GM12878 (cell line): ENCODE results near the gene POU4F1. TPM values are rescaled to one million over a fixed set of nuclear protein-coding genes. Genes with fewer than 3 reads are reported as not detected.

Experiments
- ATAC-seq: fragments of 200-7000 bp; cut with Tn5 transposase; 3 replicates; pipeline ENCODE4 v1.9.1; 2020; ENCODE audit warnings: mild to moderate bottlenecking, moderate library complexity
- BruUV-seq: library from RNA; stranded (reverse); fragments of 400-500 nt; replicated peaks from 2 replicates; lab custom pipeline; 2021; lab: Mats Ljungman, UMichigan
- CTCF ChIA-PET: fragments of 300-600 bp; sonication (Branson Sonifier 250); formaldehyde crosslinking; extraction: SDS; loops from one replicate; lab custom pipeline; 2021; ENCODE audit warnings: inconsistent platforms; lab: Yijun Ruan, JAX
- POLR2A ChIA-PET: fragments of 350-600 bp; formaldehyde crosslinking; extraction: SDS; loops from one replicate; lab custom pipeline; 2021; ENCODE audit warnings: inconsistent platforms; lab: Charles Lee
- RAD21 ChIA-PET: fragments of 300-600 bp; sonication (Branson Sonifier 250); formaldehyde crosslinking; loops from one replicate; lab custom pipeline; 2023; ENCODE audit warnings: antibody characterized with exemption; ENCODE audit not compliant: unreplicated experiment; lab: Charles Lee
- SMC1A ChIA-PET: fragments of 300-600 bp; sonication (Branson Sonifier 250); formaldehyde crosslinking; loops from one replicate; lab custom pipeline; 2023; ENCODE audit not compliant: unreplicated experiment, uncharacterized antibody; lab: Charles Lee
- DNase-seq: peaks from one replicate; pipeline ENCODE4 v3.0.0-alpha.2; 2011; ENCODE audit warnings: low read depth, low spot score
- FAIRE-seq: peaks from 3 replicates; lab custom pipeline; 2011; peaks lifted over from hg19 to GRCh38; lab: Jason Lieb, UNC
- H2AFZ ChIP-seq: 2 replicates; pipeline ENCODE4 v1.6.0; 2011; ENCODE audit warnings: low read depth, low read length, control low read depth; ENCODE audit not compliant: control insufficient read depth
- H3K27ac ChIP-seq: 2 replicates; pipeline ENCODE4 v1.5.1; 2011; ENCODE audit warnings: control low read depth; ENCODE audit not compliant: control insufficient read depth, insufficient read depth
- H3K27me3 ChIP-seq, 2 experiments: replicated peaks in 1 of 2; 2 replicates each; pipeline versions ENCODE4 v1.6.0 to v1.6.1; 2011; ENCODE audit warnings: low read length in 1 of 2; ENCODE audit not compliant: control insufficient read depth in 2 of 2, insufficient read depth in 2 of 2
- H3K36me3 ChIP-seq, 2 experiments: 2 replicates each; pipeline ENCODE4 v1.5.1; 2011; ENCODE audit warnings: low read length in 1 of 2; ENCODE audit not compliant: control insufficient read depth in 2 of 2, insufficient read depth in 2 of 2
- H3K4me1 ChIP-seq: 2 replicates; pipeline ENCODE4 v1.6.1; 2011; ENCODE audit warnings: mild to moderate bottlenecking, low read length, moderate library complexity, mixed read lengths; ENCODE audit not compliant: control insufficient read depth, insufficient read depth
- H3K4me2 ChIP-seq: 2 replicates; pipeline ENCODE4 v1.6.0; 2011; ENCODE audit warnings: control low read depth; ENCODE audit not compliant: control insufficient read depth, insufficient read depth
- H3K4me3 ChIP-seq: fragments of 200-600 bp; sonication (generic); 2 replicates; pipeline ENCODE4 v1.5.1; 2016
- H3K79me2 ChIP-seq: 2 replicates; pipeline ENCODE4 v1.6.0; 2011; ENCODE audit warnings: low read length; ENCODE audit not compliant: control insufficient read depth, insufficient read depth
- H3K9ac ChIP-seq: 2 replicates; pipeline ENCODE4 v1.8.0; 2011; ENCODE audit warnings: low read length, control low read depth, mixed read lengths; ENCODE audit not compliant: control insufficient read depth, insufficient read depth
- H3K9me3 ChIP-seq: replicated peaks from 3 replicates; pipeline ENCODE4 v1.5.1; 2011; ENCODE audit warnings: mild to moderate bottlenecking, low read length; ENCODE audit not compliant: control insufficient read depth, insufficient read depth
- H4K20me1 ChIP-seq: 2 replicates; pipeline ENCODE4 v1.6.0; 2011; ENCODE audit not compliant: control insufficient read depth, insufficient read depth
- EED ChIP-seq: sonication (generic); IDR thresholded peaks from 2 replicates; pipeline ENCODE4 v1.6.1; 2016; ENCODE audit warnings: antibody characterized with exemption, low read depth
- EGR1 ChIP-seq, 2 experiments: IDR thresholded peaks; 1 replicate in 1 of 2; 2 replicates in 1 of 2; pipeline ENCODE4 v1.6.1; 2011 to 2012; ENCODE audit warnings: low read depth in 2 of 2, low read length in 2 of 2, borderline replicate concordance in 1 of 2, mild to moderate bottlenecking in 1 of 2, moderate library complexity in 1 of 2
- ESRRA ChIP-seq: IDR thresholded peaks from 2 replicates; pipeline ENCODE4 v1.6.1; 2012; ENCODE audit warnings: mild to moderate bottlenecking, low read length, improper control_type of control experiment
- FOXK2 ChIP-seq: fragments of 450-650 bp; IDR thresholded peaks from 2 replicates; pipeline ENCODE4 v1.6.1; 2017; ENCODE audit warnings: mild to moderate bottlenecking, moderate library complexity
- GATAD2B ChIP-seq: fragments of 450-650 bp; conservative IDR thresholded peaks from 2 replicates; pipeline ENCODE4 v1.6.1; 2017; ENCODE audit warnings: low read depth, mild to moderate bottlenecking, moderate library complexity
- JUNB ChIP-seq: IDR thresholded peaks from 2 replicates; pipeline ENCODE4 v1.6.1; 2016; ENCODE audit warnings: antibody characterized with exemption, mild to moderate bottlenecking
- JUND ChIP-seq: IDR thresholded peaks from 2 replicates; pipeline ENCODE4 v1.6.1; 2012; ENCODE audit warnings: low read depth, mild to moderate bottlenecking, low read length, improper control_type of control experiment, moderate library complexity
- SMAD5 ChIP-seq: IDR thresholded peaks from 2 replicates; pipeline ENCODE4 v1.6.1; 2016; ENCODE audit warnings: antibody characterized with exemption, low read depth
- ZZZ3 ChIP-seq: IDR thresholded peaks from 2 replicates; pipeline ENCODE4 v1.6.1; 2011; ENCODE audit warnings: low read depth; ENCODE audit not compliant: control insufficient read depth, insufficient read length
- WGBS: methylation state at CpG from one replicate; pipeline ENCODE4 v1.1.6; 2016; ENCODE audit warnings: low lambda C conversion rate; ENCODE audit not compliant: insufficient replicate concordance, insufficient coverage; ENCODE audit errors: missing lambda C conversion rate; 5-methylcytosine and 5-hydroxymethylcytosine counted together
- in situ Hi-C: fragments of 300-500 bp; cut with MboI; formaldehyde crosslinking; loops from 9 replicates; pipeline ENCODE4 v1.14.3; 2018; ENCODE audit warnings: mixed read lengths
- intact Hi-C: fragments of 100-400 bp; cut with micrococcal nuclease; formaldehyde crosslinking; loops from one replicate; pipeline ENCODE4 v1.14.2; 2022; ENCODE audit not compliant: unreplicated experiment
- polyA plus RNA-seq, 11 experiments: library from polyadenylated mRNA; depleted of rRNA in 4 of 11; unstranded in 6 of 11; stranded (reverse) in 5 of 11; fragments of >200 nt; fragmentation: Nextera tagmentation in 4 of 11; fragmentation: Illumina TruSeq in 1 of 11; extraction: Ambion mirVana in 4 of 11; extraction: Trizol in 1 of 11; gene quantifications; 1 replicate in 1 of 11; 2 replicates in 10 of 11; pipeline versions ENCODE4 v1.2.1 to v1.2.3, GENCODE V29; 2011 to 2016; ENCODE audit warnings: inconsistent platforms in 2 of 11, missing spikeins in 2 of 11, low read depth in 1 of 11
- total RNA-seq, 4 experiments: library from RNA; depleted of rRNA in 3 of 4; stranded (reverse); fragments of >200 nt in 3 of 4; fragmentation: Illumina TruSeq in 1 of 4; extraction: Trizol in 1 of 4; gene quantifications; 2 replicates each; pipeline versions ENCODE4 v1.2.1 to v1.2.3, GENCODE V29; 2013 to 2021
- TF ChIP-seq, protein P1 (sequence below): fragments of 150-350 bp; IDR thresholded peaks from 2 replicates; pipeline ENCODE4 v1.6.1; 2016; ENCODE audit warnings: low read depth, low read length

POU4F1 gene
- total and polyA plus RNA-seq, 10 of the 15 experiments (the other 5 are each of a cell fraction or from before 2014, with no cell fraction given): 0.01 to 0.14 (median 0.02) TPM; not detected in 5

- no peak overlapping the region for H2AFZ ChIP-seq
- TF ChIP-seq JUNB (0 out of 2 replicates have a peak, but pooled peaks have one; percentile 25), EGR1 (IDR thresholded peaks at IDR 0.05; ENCODE audit: borderline replicate concordance in 1 of 2, low read depth in 2 of 2, low read length in 2 of 2) (no peak)
- H3K79me2 ChIP-seq: peaks cover under 1% of the 10 kb centered on the region; the same call in 1 of the 2 replicates
- ChIA-PET POLR2A (no interaction called here), CTCF (interaction anchor here (0.7 to 1.2 kb wide), 4 partner anchors 418 to 609 kb away, joined by 3 read pairs; no protein-coding TSS in a partner anchor), SMC1A (interaction anchor here (1.0 kb wide), 1 partner anchor 19 kb away, joined by 3 read pairs; no protein-coding TSS in a partner anchor), RAD21 (interaction anchor here (0.7 kb wide), 1 partner anchor 397 kb away, joined by 3 read pairs; no protein-coding TSS in a partner anchor)
- no peak overlapping the region for H3K9ac ChIP-seq
- H3K27me3 ChIP-seq: no peaks in the 10 kb centered on the region
- no peak for DNase-seq
- 0 out of 2 replicates have a peak overlapping the region, but pooled peaks have one; percentile 27 for H3K4me2 ChIP-seq
- no peak for ATAC-seq
- in situ Hi-C loops: loop anchor here (25.0 kb wide), 1 partner anchor 1626 kb away; no protein-coding TSS in a partner anchor
- H3K4me3 ChIP-seq: no peak overlapping the region
- WGBS: 70% methylated on average over 4 of the region's 4 CpGs
- no TSS peak for BruUV-seq
- intact Hi-C loops: no loop called here
- peaks cover 11% of the 10 kb centered on the region for H3K4me1 ChIP-seq
- peaks cover 0 to 14% of the 10 kb centered on the region in 2 experiments; a peak in 2 of 4 replicates for H3K36me3 ChIP-seq
- no peaks in the 10 kb centered on the region for H4K20me1 ChIP-seq
- no peaks in the 10 kb centered on the region for H3K9me3 ChIP-seq
- FAIRE-seq: no peak
- no peak overlapping the region for H3K27ac ChIP-seq
Measured at GRCh38 chr13:78638216-78638615, 34.9 kb upstream of the POU4F1 start.

GRCh38 chr13:78636495-78636894, 33.1 kb upstream of the POU4F1 start:
- ChIA-PET RAD21 (no interaction called here), POLR2A (no interaction called here), SMC1A (interaction anchor here (1.9 kb wide), 1 partner anchor 10 kb away, joined by 6 read pairs; no protein-coding TSS in a partner anchor), CTCF (no interaction called here)
- no peak overlapping the region for H3K9ac ChIP-seq
- no peaks in the 10 kb centered on the region for H4K20me1 ChIP-seq
- H3K4me3 ChIP-seq: no peak overlapping the region
- no peak overlapping the region for H3K27ac ChIP-seq
- in situ Hi-C loops: loop anchor here (25.0 kb wide), 1 partner anchor 1624 kb away; no protein-coding TSS in a partner anchor
- H3K4me2 ChIP-seq: no peak overlapping the region
- peaks cover 0 to 19% of the 10 kb centered on the region in 2 experiments; a peak in 2 of 4 replicates for H3K36me3 ChIP-seq
- FAIRE-seq (no peak), DNase-seq (no peak), ATAC-seq (no peak)
- no peaks in the 10 kb centered on the region for H3K79me2 ChIP-seq
- no peak overlapping the region for H2AFZ ChIP-seq
- intact Hi-C loops: no loop called here
- H3K4me1 ChIP-seq: peaks cover 11% of the 10 kb centered on the region
- no peaks in the 10 kb centered on the region for H3K9me3 ChIP-seq
- no peaks in the 10 kb centered on the region for H3K27me3 ChIP-seq
- TF ChIP-seq FOXK2 (no peak), GATAD2B (no peak), JUND (no peak), SMAD5 (no peak), EED (no peak), ESRRA (no peak), ZZZ3 (no peak)
- TF ChIP-seq, protein P1, sequence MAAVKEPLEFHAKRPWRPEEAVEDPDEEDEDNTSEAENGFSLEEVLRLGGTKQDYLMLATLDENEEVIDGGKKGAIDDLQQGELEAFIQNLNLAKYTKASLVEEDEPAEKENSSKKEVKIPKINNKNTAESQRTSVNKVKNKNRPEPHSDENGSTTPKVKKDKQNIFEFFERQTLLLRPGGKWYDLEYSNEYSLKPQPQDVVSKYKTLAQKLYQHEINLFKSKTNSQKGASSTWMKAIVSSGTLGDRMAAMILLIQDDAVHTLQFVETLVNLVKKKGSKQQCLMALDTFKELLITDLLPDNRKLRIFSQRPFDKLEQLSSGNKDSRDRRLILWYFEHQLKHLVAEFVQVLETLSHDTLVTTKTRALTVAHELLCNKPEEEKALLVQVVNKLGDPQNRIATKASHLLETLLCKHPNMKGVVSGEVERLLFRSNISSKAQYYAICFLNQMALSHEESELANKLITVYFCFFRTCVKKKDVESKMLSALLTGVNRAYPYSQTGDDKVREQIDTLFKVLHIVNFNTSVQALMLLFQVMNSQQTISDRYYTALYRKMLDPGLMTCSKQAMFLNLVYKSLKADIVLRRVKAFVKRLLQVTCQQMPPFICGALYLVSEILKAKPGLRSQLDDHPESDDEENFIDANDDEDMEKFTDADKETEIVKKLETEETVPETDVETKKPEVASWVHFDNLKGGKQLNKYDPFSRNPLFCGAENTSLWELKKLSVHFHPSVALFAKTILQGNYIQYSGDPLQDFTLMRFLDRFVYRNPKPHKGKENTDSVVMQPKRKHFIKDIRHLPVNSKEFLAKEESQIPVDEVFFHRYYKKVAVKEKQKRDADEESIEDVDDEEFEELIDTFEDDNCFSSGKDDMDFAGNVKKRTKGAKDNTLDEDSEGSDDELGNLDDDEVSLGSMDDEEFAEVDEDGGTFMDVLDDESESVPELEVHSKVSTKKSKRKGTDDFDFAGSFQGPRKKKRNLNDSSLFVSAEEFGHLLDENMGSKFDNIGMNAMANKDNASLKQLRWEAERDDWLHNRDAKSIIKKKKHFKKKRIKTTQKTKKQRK: no peak
- BruUV-seq: no TSS peak
